Mesendoderm (in vitro differentiated cells): Measurements from ENCODE around the gene WNT4.

ENCODE experiments used
- DNase-seq: peaks from one replicate; pipeline ENCODE4 v3.0.0; 2013
- H2AK5ac ChIP-seq: 2 replicates; pipeline ENCODE4 v1.6.1; 2013; ENCODE audit warnings: low read length, inconsistent platforms
- H2BK120ac ChIP-seq: 2 replicates; pipeline ENCODE4 v1.6.1; 2013; ENCODE audit warnings: low read depth, mild to moderate bottlenecking, low read length, moderate library complexity, mixed read lengths
- H2BK15ac ChIP-seq: replicated peaks from 2 replicates; pipeline ENCODE4 v1.6.1; 2013; ENCODE audit warnings: low read depth, mild to moderate bottlenecking, moderate library complexity
- H2BK5ac ChIP-seq: 2 replicates; pipeline ENCODE4 v1.6.1; 2013; ENCODE audit warnings: low read length, inconsistent platforms
- H3K18ac ChIP-seq: 2 replicates; pipeline ENCODE4 v1.6.1; 2013; ENCODE audit warnings: mild to moderate bottlenecking, low read length, mixed read lengths
- H3K23ac ChIP-seq: one replicate; pipeline ENCODE4 v1.6.1; 2013; ENCODE audit warnings: low read length
- H3K27ac ChIP-seq: 2 replicates; pipeline ENCODE4 v1.5.1; 2013; ENCODE audit warnings: low read depth, mild to moderate bottlenecking, inconsistent platforms, low read length, moderate library complexity
- H3K27me3 ChIP-seq: 2 replicates; pipeline ENCODE4 v1.6.1; 2013; ENCODE audit warnings: low read length, control low read depth, mild to moderate bottlenecking, inconsistent platforms; ENCODE audit not compliant: insufficient read depth, poor library complexity
- H3K36me3 ChIP-seq: 2 replicates; pipeline ENCODE4 v1.6.1; 2013; ENCODE audit warnings: low read length, inconsistent platforms; ENCODE audit not compliant: control insufficient read depth, insufficient read depth
- H3K4ac ChIP-seq: one replicate; pipeline ENCODE4 v1.6.1; 2013; ENCODE audit warnings: low read depth, mild to moderate bottlenecking, low read length, moderate library complexity
- H3K4me1 ChIP-seq: 2 replicates; pipeline ENCODE4 v1.6.1; 2013; ENCODE audit warnings: low read depth, low read length, inconsistent platforms; ENCODE audit not compliant: control insufficient read depth
- H3K4me2 ChIP-seq: 2 replicates; pipeline ENCODE4 v1.6.1; 2013; ENCODE audit warnings: low read length
- H3K4me3 ChIP-seq: 2 replicates; pipeline ENCODE4 v1.5.1; 2013; ENCODE audit warnings: mild to moderate bottlenecking, low read length
- H3K56ac ChIP-seq: one replicate; pipeline ENCODE4 v1.6.1; 2013; ENCODE audit warnings: low read length
- H3K79me1 ChIP-seq: 2 replicates; pipeline ENCODE4 v1.6.1; 2013; ENCODE audit warnings: low read length, inconsistent platforms
- H3K79me2 ChIP-seq: 2 replicates; pipeline ENCODE4 v1.6.1; 2013; ENCODE audit warnings: mild to moderate bottlenecking, low read length; ENCODE audit not compliant: control insufficient read depth, insufficient read depth
- H3K9ac ChIP-seq: 2 replicates; pipeline ENCODE4 v1.6.1; 2013; ENCODE audit warnings: low read length, inconsistent platforms
- H4K5ac ChIP-seq: one replicate; pipeline ENCODE4 v1.6.1; 2013; ENCODE audit warnings: low read length
- H4K8ac ChIP-seq: one replicate; pipeline ENCODE4 v1.6.1; 2013; ENCODE audit warnings: low read depth, mild to moderate bottlenecking, control low read depth, low read length, moderate library complexity
- WGBS: extraction: QIAGEN DNeasy Blood & Tissue Kit; methylation state at CpG from one replicate; pipeline ENCODE4 v1.1.7; 2013; ENCODE audit warnings: low lambda C conversion rate, missing lambda C conversion rate; ENCODE audit not compliant: insufficient coverage; ENCODE audit errors: extremely low coverage; 5-methylcytosine and 5-hydroxymethylcytosine counted together

WNT4 gene

GRCh38 chr1:22153660-22154437, 11.0 kb upstream of the WNT4 start:
- no peak overlapping the region for H3K4me3 ChIP-seq
- peak overlapping the region; percentile 25 for H3K18ac ChIP-seq
- no peak overlapping the region for H4K5ac ChIP-seq
- H3K79me1 ChIP-seq: no peaks in the 10 kb centered on the region
- H3K4me2 ChIP-seq: no peak overlapping the region
- DNase-seq: no peak
- peak overlapping the region; percentile 52 for H3K56ac ChIP-seq
- no peak overlapping the region for H3K4ac ChIP-seq
- H2AK5ac ChIP-seq: no peak overlapping the region
- H3K79me2 ChIP-seq: no peaks in the 10 kb centered on the region
- H3K23ac ChIP-seq: no peak overlapping the region
- no peak overlapping the region for H2BK15ac ChIP-seq
- H2BK120ac ChIP-seq: no peak overlapping the region
- no peaks in the 10 kb centered on the region for H3K27me3 ChIP-seq
- no peak overlapping the region for H3K9ac ChIP-seq
- no CpG with 5 or more reads among the region's 25 CpGs for WGBS
- no peak overlapping the region for H3K27ac ChIP-seq
- H3K4me1 ChIP-seq: peaks cover 5% of the 10 kb centered on the region
- H4K8ac ChIP-seq: no peak overlapping the region
- no peaks in the 10 kb centered on the region for H3K36me3 ChIP-seq
- H2BK5ac ChIP-seq: no peak overlapping the region

- Histone ChIP-seq H4K8ac (no peak overlapping the region), H3K27me3 (no peaks in the 10 kb centered on the region), H3K4me3 (no peak overlapping the region), H2BK5ac (no peak overlapping the region), H3K79me2 (no peaks in the 10 kb centered on the region), H3K4me2 (no peak overlapping the region), H3K4ac (no peak overlapping the region), H2AK5ac (no peak overlapping the region), H3K23ac (no peak overlapping the region), H3K4me1 (peaks cover 5% of the 10 kb centered on the region), H3K27ac (no peak overlapping the region), H4K5ac (no peak overlapping the region), H2BK15ac (no peak overlapping the region), H2BK120ac (no peak overlapping the region), H3K18ac (no peak overlapping the region), H3K36me3 (no peaks in the 10 kb centered on the region), H3K9ac (no peak overlapping the region), H3K79me1 (no peaks in the 10 kb centered on the region), H3K56ac (no peak overlapping the region)
- WGBS: no CpG with 5 or more reads among the region's 6 CpGs
- no peak for DNase-seq
Measured at GRCh38 chr1:22150923-22151322, 8.0 kb upstream of the WNT4 start.

- peak overlapping the region; percentile 43 for H3K9ac ChIP-seq
- H2BK5ac ChIP-seq: no peak overlapping the region
- no peaks in the 10 kb centered on the region for H3K79me2 ChIP-seq
- H3K23ac ChIP-seq: no peak overlapping the region
- H3K56ac ChIP-seq: peak overlapping the region; percentile 66
- no peak overlapping the region for H4K8ac ChIP-seq
- H3K27ac ChIP-seq: no peak overlapping the region
- no peaks in the 10 kb centered on the region for H3K36me3 ChIP-seq
- peaks cover 6% of the 10 kb centered on the region for H3K4me1 ChIP-seq
- H4K5ac ChIP-seq: no peak overlapping the region
- DNase-seq: peak; percentile 58
- H2BK15ac ChIP-seq: no peak overlapping the region
- H2AK5ac ChIP-seq: no peak overlapping the region
- WGBS: no CpG with 5 or more reads among the region's 102 CpGs
- H3K4ac ChIP-seq: no peak overlapping the region
- H2BK120ac ChIP-seq: no peak overlapping the region
- no peaks in the 10 kb centered on the region for H3K27me3 ChIP-seq
- peak overlapping the region; percentile 30 for H3K4me2 ChIP-seq
- H3K4me3 ChIP-seq: no peak overlapping the region
- H3K79me1 ChIP-seq: no peaks in the 10 kb centered on the region
- H3K18ac ChIP-seq: no peak overlapping the region
Measured at GRCh38 chr1:22142315-22143064, 407 bp downstream of the WNT4 start.

- Histone ChIP-seq H3K56ac (peak overlapping the region; percentile 66), H3K27me3 (no peaks in the 10 kb centered on the region), H2BK5ac (no peak overlapping the region), H3K23ac (no peak overlapping the region), H3K4me1 (peaks cover 6% of the 10 kb centered on the region), H3K36me3 (no peaks in the 10 kb centered on the region), H2BK15ac (no peak overlapping the region), H3K79me1 (no peaks in the 10 kb centered on the region), H2AK5ac (no peak overlapping the region), H2BK120ac (no peak overlapping the region), H3K4me2 (peak overlapping the region; percentile 30), H3K27ac (no peak overlapping the region), H4K8ac (no peak overlapping the region), H3K9ac (peak overlapping the region; percentile 30), H3K4ac (no peak overlapping the region), H4K5ac (no peak overlapping the region), H3K79me2 (no peaks in the 10 kb centered on the region), H3K18ac (no peak overlapping the region), H3K4me3 (no peak overlapping the region)
- DNase-seq: peak; percentile 45
- no CpG with 5 or more reads among the region's 28 CpGs for WGBS
Measured at GRCh38 chr1:22141554-22142314, 1.2 kb downstream of the WNT4 start.

- H3K4ac ChIP-seq: no peak overlapping the region
- no peak overlapping the region for H3K23ac ChIP-seq
- no peaks in the 10 kb centered on the region for H3K79me2 ChIP-seq
- no CpG with 5 or more reads among the region's 5 CpGs for WGBS
- no peak overlapping the region for H2AK5ac ChIP-seq
- DNase-seq: peak; percentile 65
- no peak overlapping the region for H4K8ac ChIP-seq
- H3K4me2 ChIP-seq: no peak overlapping the region
- H2BK5ac ChIP-seq: no peak overlapping the region
- no peaks in the 10 kb centered on the region for H3K27me3 ChIP-seq
- no peak overlapping the region for H3K4me3 ChIP-seq
- no peak overlapping the region for H2BK120ac ChIP-seq
- no peak overlapping the region for H3K9ac ChIP-seq
- no peak overlapping the region for H4K5ac ChIP-seq
- no peaks in the 10 kb centered on the region for H3K79me1 ChIP-seq
- no peaks in the 10 kb centered on the region for H3K36me3 ChIP-seq
- no peak overlapping the region for H2BK15ac ChIP-seq
- H3K4me1 ChIP-seq: peaks cover 6% of the 10 kb centered on the region
- H3K27ac ChIP-seq: no peak overlapping the region
- H3K18ac ChIP-seq: no peak overlapping the region
- no peak overlapping the region for H3K56ac ChIP-seq
Measured at GRCh38 chr1:22140694-22141093, 2.2 kb downstream of the WNT4 start.
